ENCODE results near the gene SNX15.

Gene SNX15

GRCh38 chr11:65086809-65087208 is 59.6 kb downstream of the SNX15 start:
- DNase-seq = no peak

GRCh38 chr11:65087216-65087615 is 60.0 kb downstream of the SNX15 start:
- DNase-seq = no peak

GRCh38 chr11:65087827-65088226 is 60.6 kb downstream of the SNX15 start:
- no peak for DNase-seq

GRCh38 chr11:65089621-65090020 is 62.4 kb downstream of the SNX15 start:
- DNase-seq = no peak
